WTC11 (cell line): Measurements from ENCODE around the gene LYRM7. TPM values are rescaled to one million over a fixed set of nuclear protein-coding genes. Genes with fewer than 3 reads are reported as not detected.
A peak's percentile ranks its signal among the peaks of the same experiment; 100 is the strongest.
"Not testable (repeated sequence)": the region's sequence is repeated elsewhere in the genome, so short reads cannot be mapped to it uniquely, and the experiment has no call there.

Experiments used
- ATAC-seq: fragments of 200-7000 bp; cut with Tn5 transposase; 2 replicates; pipeline ENCODE4 v1.10.0; 2021; ENCODE audit warnings: mild to moderate bottlenecking, moderate library complexity
- CTCF ChIA-PET: fragments of 300-600 bp; sonication (Branson Sonifier 250); formaldehyde crosslinking; loops from one replicate; lab custom pipeline; 2021; ENCODE audit warnings: antibody characterized with exemption; lab: Charles Lee
- POLR2A ChIA-PET: fragments of 350-600 bp; sonication (Branson Sonifier 250); formaldehyde crosslinking; loops from one replicate; lab custom pipeline; 2021; ENCODE audit warnings: antibody characterized with exemption; lab: Charles Lee
- DNase-seq: peaks from one replicate; pipeline ENCODE4 v3.0.0; 2021; ENCODE audit warnings: low spot score
- H3K27ac Mint-ChIP-seq: 2 replicates; pipeline ENCODE4 v1.8.0; 2021; ENCODE audit warnings: mixed read lengths
- H3K27me3 Mint-ChIP-seq: 2 replicates; pipeline ENCODE4 v1.8.0; 2021; ENCODE audit warnings: low read depth, mild to moderate bottlenecking, moderate library complexity, mixed read lengths
- H3K36me3 Mint-ChIP-seq: 2 replicates; pipeline ENCODE4 v1.8.0; 2021; ENCODE audit warnings: mixed read lengths
- H3K4me1 Mint-ChIP-seq: 2 replicates; pipeline ENCODE4 v1.8.0; 2022; ENCODE audit warnings: mixed read lengths
- H3K4me3 Mint-ChIP-seq: 2 replicates; pipeline ENCODE4 v1.8.0; 2021; ENCODE audit warnings: mild to moderate bottlenecking, moderate library complexity, mixed read lengths
- H3K9me3 Mint-ChIP-seq: 2 replicates; pipeline ENCODE4 v1.8.0; 2021; ENCODE audit warnings: mixed read lengths
- CREM ChIP-seq: sonication (generic); formaldehyde crosslinking; IDR thresholded peaks from 2 replicates; pipeline ENCODE4 v1.8.1; 2022; ENCODE audit warnings: mild to moderate bottlenecking, missing genetic modification reagents, moderate library complexity
- ETV6 ChIP-seq: sonication (generic); formaldehyde crosslinking; IDR thresholded peaks from 2 replicates; pipeline ENCODE4 v1.8.1; 2022; ENCODE audit warnings: mild to moderate bottlenecking, missing genetic modification reagents
- IRF2 ChIP-seq: sonication (generic); formaldehyde crosslinking; IDR thresholded peaks from 2 replicates; pipeline ENCODE4 v1.8.0; 2022; ENCODE audit warnings: low read depth, missing genetic modification reagents, borderline replicate concordance
- JAZF1 ChIP-seq: fragments of 250-450 bp; sonication (Bioruptor Pico); IDR thresholded peaks from 2 replicates; pipeline ENCODE4 v1.9.0; 2021; ENCODE audit warnings: moderate library complexity, mild to moderate bottlenecking, inconsistent platforms
- JUN ChIP-seq: sonication (generic); formaldehyde crosslinking; IDR thresholded peaks from 2 replicates; pipeline ENCODE4 v1.8.0; 2023; ENCODE audit warnings: mild to moderate bottlenecking, missing genetic modification reagents
- NR1H2 ChIP-seq: sonication (generic); formaldehyde crosslinking; IDR thresholded peaks from 2 replicates; pipeline ENCODE4 v1.9.0; 2021; ENCODE audit warnings: mild to moderate bottlenecking, moderate library complexity, missing genetic modification reagents
- NR3C1 ChIP-seq: sonication (generic); formaldehyde crosslinking; conservative IDR thresholded peaks from 2 replicates; pipeline ENCODE4 v1.8.1; 2023; ENCODE audit warnings: low read depth, mild to moderate bottlenecking, missing genetic modification reagents
- SOX15 ChIP-seq: fragments of 250-450 bp; sonication (Bioruptor Pico); IDR thresholded peaks from 2 replicates; pipeline ENCODE4 v1.9.0; 2021; ENCODE audit warnings: mild to moderate bottlenecking
- ZNF232 ChIP-seq: sonication (generic); formaldehyde crosslinking; IDR thresholded peaks from 2 replicates; pipeline ENCODE4 v1.8.0; 2022; ENCODE audit warnings: mild to moderate bottlenecking, missing genetic modification reagents
- ZNF263 ChIP-seq: sonication (generic); formaldehyde crosslinking; IDR thresholded peaks from 2 replicates; pipeline ENCODE4 v1.8.1; 2022; ENCODE audit warnings: low read depth, mild to moderate bottlenecking, moderate library complexity, missing genetic modification reagents
- ZNF317 ChIP-seq: sonication (generic); formaldehyde crosslinking; IDR thresholded peaks from 2 replicates; pipeline ENCODE4 v1.8.1; 2023; ENCODE audit warnings: low read depth, mild to moderate bottlenecking, moderate library complexity, missing genetic modification reagents, borderline replicate concordance
- ZNF396 ChIP-seq: fragments of 250-450 bp; sonication (Bioruptor Pico); IDR thresholded peaks from 2 replicates; pipeline ENCODE4 v1.8.0; 2021; ENCODE audit warnings: mild to moderate bottlenecking, moderate library complexity, borderline replicate concordance
- total RNA-seq: library from RNA; stranded (reverse); gene quantifications from 3 replicates; pipeline ENCODE4 v1.2.3, GENCODE V29; 2021
- TF ChIP-seq, protein P1 (sequence below): fragments of 250-450 bp; sonication (Bioruptor Pico); IDR thresholded peaks from 2 replicates; pipeline ENCODE4 v1.9.0; 2021; ENCODE audit warnings: moderate library complexity, mild to moderate bottlenecking, inconsistent platforms, borderline replicate concordance
- TF ChIP-seq, protein P2 (sequence below): sonication (generic); formaldehyde crosslinking; IDR thresholded peaks from 2 replicates; pipeline ENCODE4 v1.8.0; 2022; ENCODE audit warnings: mild to moderate bottlenecking, missing genetic modification reagents
- TF ChIP-seq, protein P3 (sequence below): sonication (generic); formaldehyde crosslinking; IDR thresholded peaks from 2 replicates; pipeline ENCODE4 v1.8.0; 2023; ENCODE audit warnings: missing genetic modification reagents
- TF ChIP-seq, protein P4 (sequence below): sonication (generic); formaldehyde crosslinking; IDR thresholded peaks from 2 replicates; pipeline ENCODE4 v1.8.0; 2023; ENCODE audit warnings: mild to moderate bottlenecking, missing genetic modification reagents
- TF ChIP-seq, protein P5 (sequence below): sonication (generic); formaldehyde crosslinking; IDR thresholded peaks from 2 replicates; pipeline ENCODE4 v1.8.0; 2022; ENCODE audit warnings: missing genetic modification reagents
- TF ChIP-seq, protein P6 (sequence below): sonication (generic); formaldehyde crosslinking; IDR thresholded peaks from 2 replicates; pipeline ENCODE4 v1.8.0; 2023; ENCODE audit warnings: missing genetic modification reagents, mild to moderate bottlenecking, borderline replicate concordance

Gene LYRM7
- total RNA-seq, 1 experiment from 2014 or later = 11.2 TPM

DNA sequence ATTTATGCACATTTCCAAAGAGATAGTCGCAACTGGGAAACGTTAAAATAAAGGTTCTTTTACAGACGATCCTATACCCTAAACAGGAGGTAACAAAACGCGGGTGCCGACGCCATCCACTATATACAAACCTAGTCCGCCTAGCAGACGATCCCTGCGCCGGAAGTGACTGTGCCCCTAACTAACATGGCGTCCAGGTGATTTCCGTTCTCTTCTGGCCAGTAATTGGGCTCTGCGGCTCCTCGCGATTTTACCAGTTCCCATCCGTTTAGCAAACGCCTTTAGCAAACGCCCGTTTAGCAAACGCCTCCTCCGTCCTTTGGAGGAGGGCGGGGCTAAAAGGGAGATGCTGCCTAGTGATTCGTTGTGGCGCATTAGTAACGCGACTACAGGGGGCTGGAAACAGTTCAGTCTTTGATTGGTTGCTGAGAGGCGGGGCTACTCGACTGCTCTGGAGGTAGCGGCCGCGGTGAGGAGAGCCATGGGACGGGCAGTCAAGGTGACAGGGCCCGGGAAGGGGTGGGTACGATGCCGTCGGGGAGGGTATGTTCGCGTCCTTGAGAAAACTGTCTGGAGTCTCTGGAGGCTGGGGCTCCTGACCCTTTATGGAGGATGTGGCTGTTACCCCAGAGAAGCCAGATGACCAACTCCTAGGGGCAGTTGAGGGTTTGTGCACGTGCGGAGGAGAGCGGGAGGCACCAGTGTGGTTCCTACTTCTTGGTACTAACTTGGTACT lies at the start of gene LYRM7 (continued):
- peak; percentile 70; the same call in 1 of the 2 replicates for TF ChIP-seq CREM
- no peak for TF ChIP-seq ZNF232 (CRISPR knock-in tag)
- no peak for TF ChIP-seq ZNF263 (CRISPR knock-in tag)

DNA sequence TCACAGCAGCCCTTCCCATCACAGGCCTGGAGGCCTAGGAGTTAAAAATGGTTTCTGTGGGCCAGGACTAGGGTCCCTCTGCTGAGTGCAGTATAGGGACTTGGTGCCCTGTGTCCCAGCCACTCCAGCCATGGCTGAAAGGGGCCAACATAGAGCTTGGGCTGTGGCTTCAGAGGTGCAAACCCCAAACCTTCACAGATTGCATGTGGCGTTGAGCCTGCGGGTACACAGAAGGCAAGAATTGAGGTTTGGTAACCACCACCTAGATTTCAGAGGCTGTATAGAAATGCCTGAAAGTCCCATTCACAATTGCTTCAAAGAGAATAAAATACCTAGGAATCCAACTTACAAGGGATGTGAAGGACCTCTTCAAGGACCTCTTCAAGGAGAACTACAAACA lies 43.5 kb upstream of the LYRM7 start:
- ATAC-seq, CTCF ChIA-PET, POLR2A ChIA-PET, H3K27me3 Mint-ChIP-seq, H3K4me1 Mint-ChIP-seq, H3K27ac Mint-ChIP-seq, DNase-seq, H3K4me3 Mint-ChIP-seq: not testable (repeated sequence)
- H3K36me3 Mint-ChIP-seq = peaks cover 39% of the 10 kb centered on the region
- H3K9me3 Mint-ChIP-seq = peaks cover 57% of the 10 kb centered on the region

DNA sequence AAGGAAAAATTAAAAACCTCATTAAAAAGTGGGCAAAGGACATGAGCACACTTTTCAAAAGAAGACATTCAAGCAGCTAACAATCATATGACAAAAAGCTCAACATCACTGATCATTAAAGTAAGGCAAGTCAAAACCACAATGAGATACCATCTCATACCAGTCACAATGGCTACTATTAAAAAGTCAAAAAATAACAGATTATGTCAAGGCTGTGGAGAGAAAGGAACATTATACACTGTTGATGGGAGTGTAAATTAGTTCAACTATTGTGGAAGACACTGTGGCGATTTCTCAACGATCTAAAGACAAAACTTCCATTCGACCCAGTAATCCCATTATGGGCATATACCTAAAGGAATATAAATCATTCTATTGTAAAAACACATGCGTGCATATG lies 41.4 kb upstream of the LYRM7 start:
- no peak for TF ChIP-seq NR1H2
- TF ChIP-seq, protein P1, sequence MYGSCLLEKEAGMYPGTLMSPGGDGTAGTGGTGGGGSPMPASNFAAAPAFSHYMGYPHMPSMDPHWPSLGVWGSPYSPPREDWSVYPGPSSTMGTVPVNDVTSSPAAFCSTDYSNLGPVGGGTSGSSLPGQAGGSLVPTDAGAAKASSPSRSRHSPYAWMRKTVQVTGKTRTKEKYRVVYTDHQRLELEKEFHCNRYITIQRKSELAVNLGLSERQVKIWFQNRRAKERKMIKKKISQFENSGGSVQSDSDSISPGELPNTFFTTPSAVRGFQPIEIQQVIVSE (CRISPR knock-in tag) = no peak
- TF ChIP-seq, protein P2, sequence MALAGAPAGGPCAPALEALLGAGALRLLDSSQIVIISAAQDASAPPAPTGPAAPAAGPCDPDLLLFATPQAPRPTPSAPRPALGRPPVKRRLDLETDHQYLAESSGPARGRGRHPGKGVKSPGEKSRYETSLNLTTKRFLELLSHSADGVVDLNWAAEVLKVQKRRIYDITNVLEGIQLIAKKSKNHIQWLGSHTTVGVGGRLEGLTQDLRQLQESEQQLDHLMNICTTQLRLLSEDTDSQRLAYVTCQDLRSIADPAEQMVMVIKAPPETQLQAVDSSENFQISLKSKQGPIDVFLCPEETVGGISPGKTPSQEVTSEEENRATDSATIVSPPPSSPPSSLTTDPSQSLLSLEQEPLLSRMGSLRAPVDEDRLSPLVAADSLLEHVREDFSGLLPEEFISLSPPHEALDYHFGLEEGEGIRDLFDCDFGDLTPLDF = no peak
- TF ChIP-seq ZNF317 = no peak
- no peak for TF ChIP-seq ZNF396 (CRISPR knock-in tag)
- no peak for TF ChIP-seq ETV6 (CRISPR knock-in tag)
- TF ChIP-seq NR3C1 (CRISPR knock-in tag) = no peak
- TF ChIP-seq, protein P3, sequence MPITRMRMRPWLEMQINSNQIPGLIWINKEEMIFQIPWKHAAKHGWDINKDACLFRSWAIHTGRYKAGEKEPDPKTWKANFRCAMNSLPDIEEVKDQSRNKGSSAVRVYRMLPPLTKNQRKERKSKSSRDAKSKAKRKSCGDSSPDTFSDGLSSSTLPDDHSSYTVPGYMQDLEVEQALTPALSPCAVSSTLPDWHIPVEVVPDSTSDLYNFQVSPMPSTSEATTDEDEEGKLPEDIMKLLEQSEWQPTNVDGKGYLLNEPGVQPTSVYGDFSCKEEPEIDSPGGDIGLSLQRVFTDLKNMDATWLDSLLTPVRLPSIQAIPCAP (CRISPR knock-in tag) = no peak
- TF ChIP-seq, protein P4, sequence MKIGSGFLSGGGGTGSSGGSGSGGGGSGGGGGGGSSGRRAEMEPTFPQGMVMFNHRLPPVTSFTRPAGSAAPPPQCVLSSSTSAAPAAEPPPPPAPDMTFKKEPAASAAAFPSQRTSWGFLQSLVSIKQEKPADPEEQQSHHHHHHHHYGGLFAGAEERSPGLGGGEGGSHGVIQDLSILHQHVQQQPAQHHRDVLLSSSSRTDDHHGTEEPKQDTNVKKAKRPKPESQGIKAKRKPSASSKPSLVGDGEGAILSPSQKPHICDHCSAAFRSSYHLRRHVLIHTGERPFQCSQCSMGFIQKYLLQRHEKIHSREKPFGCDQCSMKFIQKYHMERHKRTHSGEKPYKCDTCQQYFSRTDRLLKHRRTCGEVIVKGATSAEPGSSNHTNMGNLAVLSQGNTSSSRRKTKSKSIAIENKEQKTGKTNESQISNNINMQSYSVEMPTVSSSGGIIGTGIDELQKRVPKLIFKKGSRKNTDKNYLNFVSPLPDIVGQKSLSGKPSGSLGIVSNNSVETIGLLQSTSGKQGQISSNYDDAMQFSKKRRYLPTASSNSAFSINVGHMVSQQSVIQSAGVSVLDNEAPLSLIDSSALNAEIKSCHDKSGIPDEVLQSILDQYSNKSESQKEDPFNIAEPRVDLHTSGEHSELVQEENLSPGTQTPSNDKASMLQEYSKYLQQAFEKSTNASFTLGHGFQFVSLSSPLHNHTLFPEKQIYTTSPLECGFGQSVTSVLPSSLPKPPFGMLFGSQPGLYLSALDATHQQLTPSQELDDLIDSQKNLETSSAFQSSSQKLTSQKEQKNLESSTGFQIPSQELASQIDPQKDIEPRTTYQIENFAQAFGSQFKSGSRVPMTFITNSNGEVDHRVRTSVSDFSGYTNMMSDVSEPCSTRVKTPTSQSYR = no peak
- TF ChIP-seq, protein P5, sequence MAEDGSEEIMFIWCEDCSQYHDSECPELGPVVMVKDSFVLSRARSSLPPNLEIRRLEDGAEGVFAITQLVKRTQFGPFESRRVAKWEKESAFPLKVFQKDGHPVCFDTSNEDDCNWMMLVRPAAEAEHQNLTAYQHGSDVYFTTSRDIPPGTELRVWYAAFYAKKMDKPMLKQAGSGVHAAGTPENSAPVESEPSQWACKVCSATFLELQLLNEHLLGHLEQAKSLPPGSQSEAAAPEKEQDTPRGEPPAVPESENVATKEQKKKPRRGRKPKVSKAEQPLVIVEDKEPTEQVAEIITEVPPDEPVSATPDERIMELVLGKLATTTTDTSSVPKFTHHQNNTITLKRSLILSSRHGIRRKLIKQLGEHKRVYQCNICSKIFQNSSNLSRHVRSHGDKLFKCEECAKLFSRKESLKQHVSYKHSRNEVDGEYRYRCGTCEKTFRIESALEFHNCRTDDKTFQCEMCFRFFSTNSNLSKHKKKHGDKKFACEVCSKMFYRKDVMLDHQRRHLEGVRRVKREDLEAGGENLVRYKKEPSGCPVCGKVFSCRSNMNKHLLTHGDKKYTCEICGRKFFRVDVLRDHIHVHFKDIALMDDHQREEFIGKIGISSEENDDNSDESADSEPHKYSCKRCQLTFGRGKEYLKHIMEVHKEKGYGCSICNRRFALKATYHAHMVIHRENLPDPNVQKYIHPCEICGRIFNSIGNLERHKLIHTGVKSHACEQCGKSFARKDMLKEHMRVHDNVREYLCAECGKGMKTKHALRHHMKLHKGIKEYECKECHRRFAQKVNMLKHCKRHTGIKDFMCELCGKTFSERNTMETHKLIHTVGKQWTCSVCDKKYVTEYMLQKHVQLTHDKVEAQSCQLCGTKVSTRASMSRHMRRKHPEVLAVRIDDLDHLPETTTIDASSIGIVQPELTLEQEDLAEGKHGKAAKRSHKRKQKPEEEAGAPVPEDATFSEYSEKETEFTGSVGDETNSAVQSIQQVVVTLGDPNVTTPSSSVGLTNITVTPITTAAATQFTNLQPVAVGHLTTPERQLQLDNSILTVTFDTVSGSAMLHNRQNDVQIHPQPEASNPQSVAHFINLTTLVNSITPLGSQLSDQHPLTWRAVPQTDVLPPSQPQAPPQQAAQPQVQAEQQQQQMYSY (CRISPR knock-in tag) = no peak
- no peak for TF ChIP-seq JAZF1
- TF ChIP-seq IRF2 (CRISPR knock-in tag) = no peak
- TF ChIP-seq SOX15 (CRISPR knock-in tag) = no peak
- no peak for TF ChIP-seq JUN (CRISPR knock-in tag)
- TF ChIP-seq, protein P6, sequence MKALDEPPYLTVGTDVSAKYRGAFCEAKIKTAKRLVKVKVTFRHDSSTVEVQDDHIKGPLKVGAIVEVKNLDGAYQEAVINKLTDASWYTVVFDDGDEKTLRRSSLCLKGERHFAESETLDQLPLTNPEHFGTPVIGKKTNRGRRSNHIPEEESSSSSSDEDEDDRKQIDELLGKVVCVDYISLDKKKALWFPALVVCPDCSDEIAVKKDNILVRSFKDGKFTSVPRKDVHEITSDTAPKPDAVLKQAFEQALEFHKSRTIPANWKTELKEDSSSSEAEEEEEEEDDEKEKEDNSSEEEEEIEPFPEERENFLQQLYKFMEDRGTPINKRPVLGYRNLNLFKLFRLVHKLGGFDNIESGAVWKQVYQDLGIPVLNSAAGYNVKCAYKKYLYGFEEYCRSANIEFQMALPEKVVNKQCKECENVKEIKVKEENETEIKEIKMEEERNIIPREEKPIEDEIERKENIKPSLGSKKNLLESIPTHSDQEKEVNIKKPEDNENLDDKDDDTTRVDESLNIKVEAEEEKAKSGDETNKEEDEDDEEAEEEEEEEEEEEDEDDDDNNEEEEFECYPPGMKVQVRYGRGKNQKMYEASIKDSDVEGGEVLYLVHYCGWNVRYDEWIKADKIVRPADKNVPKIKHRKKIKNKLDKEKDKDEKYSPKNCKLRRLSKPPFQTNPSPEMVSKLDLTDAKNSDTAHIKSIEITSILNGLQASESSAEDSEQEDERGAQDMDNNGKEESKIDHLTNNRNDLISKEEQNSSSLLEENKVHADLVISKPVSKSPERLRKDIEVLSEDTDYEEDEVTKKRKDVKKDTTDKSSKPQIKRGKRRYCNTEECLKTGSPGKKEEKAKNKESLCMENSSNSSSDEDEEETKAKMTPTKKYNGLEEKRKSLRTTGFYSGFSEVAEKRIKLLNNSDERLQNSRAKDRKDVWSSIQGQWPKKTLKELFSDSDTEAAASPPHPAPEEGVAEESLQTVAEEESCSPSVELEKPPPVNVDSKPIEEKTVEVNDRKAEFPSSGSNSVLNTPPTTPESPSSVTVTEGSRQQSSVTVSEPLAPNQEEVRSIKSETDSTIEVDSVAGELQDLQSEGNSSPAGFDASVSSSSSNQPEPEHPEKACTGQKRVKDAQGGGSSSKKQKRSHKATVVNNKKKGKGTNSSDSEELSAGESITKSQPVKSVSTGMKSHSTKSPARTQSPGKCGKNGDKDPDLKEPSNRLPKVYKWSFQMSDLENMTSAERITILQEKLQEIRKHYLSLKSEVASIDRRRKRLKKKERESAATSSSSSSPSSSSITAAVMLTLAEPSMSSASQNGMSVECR (CRISPR knock-in tag) = no peak
- no peak for TF ChIP-seq ZNF232 (CRISPR knock-in tag)
- ChIA-PET POLR2A (no interaction called here), CTCF (no interaction called here)
- H3K27me3 Mint-ChIP-seq = peaks cover 4% of the 10 kb centered on the region; the same call in 1 of the 2 replicates
- no peaks in the 10 kb centered on the region for H3K4me1 Mint-ChIP-seq
- peaks cover 51% of the 10 kb centered on the region for H3K9me3 Mint-ChIP-seq
- ATAC-seq (no peak), DNase-seq (no peak)
- peaks cover 26% of the 10 kb centered on the region for H3K36me3 Mint-ChIP-seq
- no peak overlapping the region for H3K27ac Mint-ChIP-seq
- no peak overlapping the region for H3K4me3 Mint-ChIP-seq
